ENCODE measurements around the gene VGLL2. TPM values are rescaled to one million over a fixed set of nuclear protein-coding genes. Genes with fewer than 3 reads are reported as not detected.

Gene VGLL2, protein sequence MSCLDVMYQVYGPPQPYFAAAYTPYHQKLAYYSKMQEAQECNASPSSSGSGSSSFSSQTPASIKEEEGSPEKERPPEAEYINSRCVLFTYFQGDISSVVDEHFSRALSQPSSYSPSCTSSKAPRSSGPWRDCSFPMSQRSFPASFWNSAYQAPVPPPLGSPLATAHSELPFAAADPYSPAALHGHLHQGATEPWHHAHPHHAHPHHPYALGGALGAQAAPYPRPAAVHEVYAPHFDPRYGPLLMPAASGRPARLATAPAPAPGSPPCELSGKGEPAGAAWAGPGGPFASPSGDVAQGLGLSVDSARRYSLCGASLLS
- total RNA-seq = not detected in 2 replicates

GRCh38 chr6:117265410-117266256 is at the start of gene VGLL2:
Gene VGLL2 (plus strand): TSS chr6:117265558. CDS start chr6:117265764, 206 bp downstream.
- TF ChIP-seq, protein P1, sequence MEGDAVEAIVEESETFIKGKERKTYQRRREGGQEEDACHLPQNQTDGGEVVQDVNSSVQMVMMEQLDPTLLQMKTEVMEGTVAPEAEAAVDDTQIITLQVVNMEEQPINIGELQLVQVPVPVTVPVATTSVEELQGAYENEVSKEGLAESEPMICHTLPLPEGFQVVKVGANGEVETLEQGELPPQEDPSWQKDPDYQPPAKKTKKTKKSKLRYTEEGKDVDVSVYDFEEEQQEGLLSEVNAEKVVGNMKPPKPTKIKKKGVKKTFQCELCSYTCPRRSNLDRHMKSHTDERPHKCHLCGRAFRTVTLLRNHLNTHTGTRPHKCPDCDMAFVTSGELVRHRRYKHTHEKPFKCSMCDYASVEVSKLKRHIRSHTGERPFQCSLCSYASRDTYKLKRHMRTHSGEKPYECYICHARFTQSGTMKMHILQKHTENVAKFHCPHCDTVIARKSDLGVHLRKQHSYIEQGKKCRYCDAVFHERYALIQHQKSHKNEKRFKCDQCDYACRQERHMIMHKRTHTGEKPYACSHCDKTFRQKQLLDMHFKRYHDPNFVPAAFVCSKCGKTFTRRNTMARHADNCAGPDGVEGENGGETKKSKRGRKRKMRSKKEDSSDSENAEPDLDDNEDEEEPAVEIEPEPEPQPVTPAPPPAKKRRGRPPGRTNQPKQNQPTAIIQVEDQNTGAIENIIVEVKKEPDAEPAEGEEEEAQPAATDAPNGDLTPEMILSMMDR (IDR thresholded peaks at IDR 0.05; ENCODE audit: insufficient read depth, low read length, poor library complexity, severe bottlenecking) = no peak
- Histone ChIP-seq H3K36me3 (ENCODE audit: control insufficient read depth, insufficient read depth, low read length) (no peaks in the 10 kb centered on the region), H3K4me3 (ENCODE audit: low read depth, low read length) (peak within 1 kb of the TSS; percentile 12), H3K27me3 (ENCODE audit: control insufficient read depth, insufficient read depth, low read length) (peaks cover 81% of the 10 kb centered on the region)
- no peak for DNase-seq (ENCODE audit: low read depth)

- TF ChIP-seq, protein P1 (IDR thresholded peaks at IDR 0.05; ENCODE audit: insufficient read depth, low read length, poor library complexity, severe bottlenecking) = no peak
- no peak overlapping the region for H3K4me3 ChIP-seq (ENCODE audit: low read depth, low read length)
- H3K36me3 ChIP-seq (ENCODE audit: control insufficient read depth, insufficient read depth, low read length) = no peaks in the 10 kb centered on the region
- no peaks in the 10 kb centered on the region for H3K27me3 ChIP-seq (ENCODE audit: control insufficient read depth, insufficient read depth, low read length)
- no peak for DNase-seq (ENCODE audit: low read depth)
These were observed 42.5 kb upstream of the VGLL2 start for GRCh38 chr6:117222861-117223260.

DNA sequence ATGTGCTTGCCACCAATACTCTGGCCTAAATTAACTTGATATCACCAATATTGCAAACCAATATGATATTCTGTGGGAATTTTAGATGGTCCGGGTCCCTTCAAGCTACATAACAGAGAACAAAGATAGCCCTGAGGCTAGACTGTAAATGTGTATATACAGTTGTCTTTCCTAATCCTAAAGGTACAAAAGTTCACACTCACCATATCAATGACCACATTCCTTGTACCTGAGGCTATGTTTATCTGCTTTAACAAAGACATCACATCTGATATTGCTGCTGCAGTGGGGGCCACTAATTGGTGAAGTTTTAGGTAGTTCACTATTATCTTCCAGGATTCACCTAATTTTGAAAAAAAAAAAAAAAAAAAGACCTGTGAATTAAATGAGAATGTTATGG is 38.6 kb upstream of the VGLL2 start:
- Histone ChIP-seq H3K27me3 (ENCODE audit: control insufficient read depth, insufficient read depth, low read length) (no peaks in the 10 kb centered on the region), H3K36me3 (ENCODE audit: control insufficient read depth, insufficient read depth, low read length) (no peaks in the 10 kb centered on the region), H3K4me3 (ENCODE audit: low read depth, low read length) (no peak overlapping the region)
- no peak for DNase-seq (ENCODE audit: low read depth)
- TF ChIP-seq, protein P1 (IDR thresholded peaks at IDR 0.05; ENCODE audit: insufficient read depth, low read length, poor library complexity, severe bottlenecking) = no peak

DNA sequence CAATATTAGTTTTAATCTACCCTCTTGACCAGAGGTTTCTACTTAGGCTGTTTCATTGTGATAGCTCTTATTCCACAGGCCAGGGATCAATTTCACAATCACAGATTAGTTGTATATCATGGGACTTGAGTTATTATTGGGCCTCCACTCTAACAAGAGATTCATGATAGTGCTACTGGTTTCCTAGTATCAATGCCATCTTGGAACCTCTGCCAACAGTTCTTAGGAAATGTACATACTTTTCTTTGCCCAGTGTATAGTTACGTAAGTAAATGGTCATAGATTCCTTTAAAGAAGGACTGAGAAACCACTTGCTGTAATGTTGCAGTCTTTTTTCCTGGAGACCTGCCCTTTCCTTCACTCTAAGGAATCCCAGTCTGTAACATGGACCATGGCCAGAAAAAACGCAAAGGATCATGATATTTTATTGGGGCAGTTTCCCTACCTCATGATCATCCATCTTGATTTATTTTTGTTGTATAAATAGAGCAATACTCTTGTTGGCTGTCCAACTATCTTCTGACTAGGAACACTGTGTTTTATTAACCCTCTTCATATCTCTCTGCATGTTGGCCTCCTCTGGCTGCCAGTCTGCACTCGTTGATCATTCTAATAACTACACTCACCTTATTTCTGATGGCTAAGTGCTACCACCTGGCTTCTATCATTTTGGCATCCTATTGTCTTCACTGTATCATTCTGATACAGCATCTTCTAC is 38.0 kb upstream of the VGLL2 start:
- H3K27me3 ChIP-seq (ENCODE audit: control insufficient read depth, insufficient read depth, low read length) = no peaks in the 10 kb centered on the region
- TF ChIP-seq, protein P1 (IDR thresholded peaks at IDR 0.05; ENCODE audit: insufficient read depth, low read length, poor library complexity, severe bottlenecking) = no peak
- H3K4me3 ChIP-seq (ENCODE audit: low read depth, low read length) = no peak overlapping the region
- DNase-seq (ENCODE audit: low read depth) = no peak
- H3K36me3 ChIP-seq (ENCODE audit: control insufficient read depth, insufficient read depth, low read length) = no peaks in the 10 kb centered on the region

DNA sequence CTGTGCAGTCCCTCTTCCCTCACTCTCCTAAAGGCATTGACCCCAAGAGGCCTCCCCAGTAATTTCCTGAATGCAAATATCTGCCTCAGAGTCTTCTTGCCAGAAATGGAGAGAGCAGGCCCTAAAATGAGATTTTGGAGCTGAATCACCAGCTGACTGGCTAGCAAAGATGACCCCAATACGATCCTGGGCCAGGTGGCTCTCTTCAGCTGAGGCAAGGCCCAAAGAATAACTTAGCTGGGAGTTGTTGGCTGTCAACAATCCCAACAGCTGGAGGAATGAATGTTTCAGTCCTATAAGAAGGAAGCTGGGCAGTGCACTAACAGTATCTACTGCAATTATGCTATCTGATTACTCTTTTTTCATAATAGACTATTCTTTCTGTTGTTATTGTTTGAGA is 37.2 kb upstream of the VGLL2 start:
- no peak overlapping the region for H3K4me3 ChIP-seq (ENCODE audit: low read depth, low read length)
- H3K27me3 ChIP-seq (ENCODE audit: control insufficient read depth, insufficient read depth, low read length) = no peaks in the 10 kb centered on the region
- H3K36me3 ChIP-seq (ENCODE audit: control insufficient read depth, insufficient read depth, low read length) = no peaks in the 10 kb centered on the region
- TF ChIP-seq, protein P1 (IDR thresholded peaks at IDR 0.05; ENCODE audit: insufficient read depth, low read length, poor library complexity, severe bottlenecking) = no peak
- DNase-seq (ENCODE audit: low read depth) = no peak

Data from kidney epithelial cell (primary cell).